Fibroblast of lung (primary cell): ENCODE measurements around the gene PTOV1. TPM values are rescaled to one million over a fixed set of nuclear protein-coding genes. Genes with fewer than 3 reads are reported as not detected.

ENCODE experiments used
- DNase-seq, 2 donors: peaks; one replicate each; pipeline versions ENCODE4 v3.0.0 to v3.0.0-alpha.2; 2010; ENCODE audit warnings: low read depth in 2 of 2
- H2AFZ ChIP-seq: 2 replicates; pipeline ENCODE4 v1.5.1; 2012; ENCODE audit warnings: low read length, control low read depth, inconsistent platforms
- H3K27ac ChIP-seq: 2 replicates; pipeline ENCODE4 v1.5.1; 2011; ENCODE audit warnings: low read length, control low read depth; ENCODE audit not compliant: insufficient read depth
- H3K27me3 ChIP-seq: 2 replicates; pipeline ENCODE4 v1.5.1; 2011; ENCODE audit warnings: mild to moderate bottlenecking, low read length; ENCODE audit not compliant: control insufficient read depth, insufficient read depth
- H3K36me3 ChIP-seq: 2 replicates; pipeline ENCODE4 v1.5.1; 2011; ENCODE audit warnings: low read length; ENCODE audit not compliant: control insufficient read depth, insufficient read depth
- H3K4me1 ChIP-seq: 2 replicates; pipeline ENCODE4 v1.5.1; 2011; ENCODE audit warnings: low read length; ENCODE audit not compliant: control insufficient read depth, insufficient read depth; ENCODE audit errors: extremely low read depth
- H3K4me2 ChIP-seq: 2 replicates; pipeline ENCODE4 v1.5.1; 2011; ENCODE audit warnings: low read length, control low read depth; ENCODE audit not compliant: insufficient read depth; ENCODE audit errors: extremely low read depth
- H3K4me3 ChIP-seq, 4 experiments: fragments of 200-600 bp in 1 of 4; sonication (generic) in 1 of 4; replicated peaks in 1 of 4; 2 replicates each; pipeline ENCODE4 v1.5.1; 2011 to 2016; ENCODE audit warnings: low read length in 4 of 4, low read depth in 3 of 4, mild to moderate bottlenecking in 3 of 4, control low read depth in 2 of 4, inconsistent platforms in 1 of 4, mixed read lengths in 1 of 4; ENCODE audit not compliant: insufficient read depth in 1 of 4; ENCODE audit errors: control extremely low read depth in 1 of 4
- H3K79me2 ChIP-seq: 2 replicates; pipeline ENCODE4 v1.5.1; 2012; ENCODE audit warnings: mild to moderate bottlenecking, low read length, inconsistent platforms; ENCODE audit not compliant: control insufficient read depth, insufficient read depth
- H3K9ac ChIP-seq: 2 replicates; pipeline ENCODE4 v1.5.1; 2011; ENCODE audit warnings: mild to moderate bottlenecking, low read length, control low read depth; ENCODE audit not compliant: insufficient read depth
- H3K9me3 ChIP-seq: 2 replicates; pipeline ENCODE4 v1.5.1; 2012; ENCODE audit warnings: low read depth, low read length; ENCODE audit not compliant: control insufficient read depth, insufficient read depth
- H4K20me1 ChIP-seq: 2 replicates; pipeline ENCODE4 v1.5.1; 2011; ENCODE audit warnings: low read length; ENCODE audit not compliant: control insufficient read depth, insufficient read depth; ENCODE audit errors: extremely low read depth
- CTCF ChIP-seq, 2 donors: IDR thresholded peaks in 1 of 2; conservative IDR thresholded peaks in 1 of 2; 1 replicate in 1 of 2; 2 replicates in 1 of 2; pipeline ENCODE4 v1.5.1; 2011 to 2012; ENCODE audit warnings: low read length in 2 of 2, control low read depth in 1 of 2, inconsistent platforms in 1 of 2, low read depth in 1 of 2, mild to moderate bottlenecking in 1 of 2
- EZH2 ChIP-seq: IDR thresholded peaks from 2 replicates; pipeline ENCODE4 v1.5.1; 2012; ENCODE audit warnings: low read length, control low read depth, mild to moderate bottlenecking; ENCODE audit errors: missing control alignments
- polyA plus RNA-seq, 2 donors: library from polyadenylated mRNA; depleted of rRNA in 1 of 2; stranded (reverse) in 1 of 2; unstranded in 1 of 2; fragments of >200 nt; gene quantifications; 2 replicates each; pipeline ENCODE4 v1.2.1, GENCODE V29; 2011 to 2012; ENCODE audit warnings: missing spikeins in 1 of 2
- total RNA-seq: library from RNA; depleted of rRNA; stranded (reverse); fragments of >200 nt; gene quantifications from 2 replicates; pipeline ENCODE4 v1.2.1, GENCODE V29; 2014

The PTOV1 gene
- total and polyA plus RNA-seq, 2 donors (not counting 1 experiment from before 2014, with no cell fraction given): 41.1 to 56.0 TPM

GRCh38 chr19:49837425-49837824 lies 13.5 kb upstream of the PTOV1 start:
- H3K9ac ChIP-seq: no peak overlapping the region
- peaks cover 14% of the 10 kb centered on the region for H3K36me3 ChIP-seq

GRCh38 chr19:49838885-49839588 lies 11.9 kb upstream of the PTOV1 start:
- Histone ChIP-seq H3K9ac (no peak overlapping the region), H3K4me2 (no peak overlapping the region), H3K27ac (no peak overlapping the region), H3K79me2 (no peaks in the 10 kb centered on the region), H3K4me3 (no peak overlapping the region), H3K36me3 (peaks cover 14% of the 10 kb centered on the region), H4K20me1 (no peaks in the 10 kb centered on the region), H3K9me3 (no peaks in the 10 kb centered on the region), H3K27me3 (no peaks in the 10 kb centered on the region), H2AFZ (no peak overlapping the region), H3K4me1 (no peaks in the 10 kb centered on the region)
- peak in 1 of 2 donors; percentile 31 for DNase-seq
- TF ChIP-seq CTCF (conservative IDR thresholded peaks at IDR 0.05 in 1 of 2, IDR thresholded peaks at IDR 0.05 in 1 of 2; ENCODE audit: low read depth in 1 of 2, low read length in 2 of 2) (no peak), EZH2 (no peak)

More at GRCh38 chr19:49837425-49837824, 13.5 kb upstream of the PTOV1 start:
- H3K4me2 ChIP-seq: no peak overlapping the region
- no peaks in the 10 kb centered on the region for H3K4me1 ChIP-seq
- no peak overlapping the region for H3K27ac ChIP-seq
- H3K79me2 ChIP-seq: no peaks in the 10 kb centered on the region
- no peak overlapping the region for H3K4me3 ChIP-seq
- H2AFZ ChIP-seq: no peak overlapping the region
- no peaks in the 10 kb centered on the region for H3K27me3 ChIP-seq
- H3K9me3 ChIP-seq: no peaks in the 10 kb centered on the region
- no peak for DNase-seq
- H4K20me1 ChIP-seq: no peaks in the 10 kb centered on the region
- TF ChIP-seq CTCF (conservative IDR thresholded peaks at IDR 0.05 in 1 of 2, IDR thresholded peaks at IDR 0.05 in 1 of 2; ENCODE audit: low read depth in 1 of 2, low read length in 2 of 2) (no peak), EZH2 (no peak)

GRCh38 chr19:49839713-49840112 lies 11.2 kb upstream of the PTOV1 start:
- Histone ChIP-seq H3K4me3 (no peak overlapping the region), H3K4me2 (no peak overlapping the region), H4K20me1 (no peaks in the 10 kb centered on the region), H3K9me3 (no peaks in the 10 kb centered on the region), H3K27ac (no peak overlapping the region), H3K9ac (no peak overlapping the region), H3K27me3 (no peaks in the 10 kb centered on the region), H3K36me3 (peaks cover 9% of the 10 kb centered on the region), H3K4me1 (no peaks in the 10 kb centered on the region), H2AFZ (no peak overlapping the region), H3K79me2 (no peaks in the 10 kb centered on the region)
- DNase-seq: no peak
- no peak for TF ChIP-seq EZH2
- no peak for TF ChIP-seq CTCF (conservative IDR thresholded peaks at IDR 0.05 in 1 of 2, IDR thresholded peaks at IDR 0.05 in 1 of 2; ENCODE audit: low read depth in 1 of 2, low read length in 2 of 2)
